HepG2 (cell line): ENCODE measurements around the gene TCAP.

Experiments
- BCL6 ChIP-seq: IDR thresholded peaks from 2 replicates; pipeline ENCODE4 v1.6.1; 2016; ENCODE audit warnings: missing genetic modification reagents, missing compliant biosample characterization
- CEBPB ChIP-seq: IDR thresholded peaks from 2 replicates; pipeline ENCODE4 v1.6.1; 2011; ENCODE audit warnings: low read depth, low read length, improper control_type of control experiment, borderline replicate concordance
- EZH2 ChIP-seq: conservative IDR thresholded peaks from 2 replicates; pipeline ENCODE4 v1.6.1; 2012; ENCODE audit warnings: mild to moderate bottlenecking, low read depth, low read length, moderate library complexity
- KAT2B ChIP-seq: fragments of 150-350 bp; IDR thresholded peaks from 2 replicates; pipeline ENCODE4 v1.6.1; 2014; ENCODE audit warnings: low read depth, low read length, borderline replicate concordance
- KLF11 ChIP-seq: IDR thresholded peaks from 2 replicates; pipeline ENCODE4 v1.6.1; 2016; ENCODE audit warnings: missing compliant biosample characterization
- MYNN ChIP-seq: sonication (generic); formaldehyde crosslinking; IDR thresholded peaks from 2 replicates; pipeline ENCODE4 v1.4.0; 2020; ENCODE audit warnings: mild to moderate bottlenecking, low read depth, missing genetic modification reagents
- ZBTB7A ChIP-seq: sonication (generic); formaldehyde crosslinking; IDR thresholded peaks from 2 replicates; pipeline ENCODE4 v1.8.0; 2022; ENCODE audit warnings: mild to moderate bottlenecking, missing genetic modification reagents
- ZBTB8A ChIP-seq: sonication (generic); formaldehyde crosslinking; IDR thresholded peaks from 2 replicates; pipeline ENCODE4 v1.4.0; 2020; ENCODE audit warnings: mild to moderate bottlenecking, low read depth, missing genetic modification reagents, borderline replicate concordance
- ZFP36 ChIP-seq: fragments of 150-350 bp; IDR thresholded peaks from 2 replicates; pipeline ENCODE4 v1.6.1; 2018; ENCODE audit warnings: borderline replicate concordance, low read length, low read depth; ENCODE audit not compliant: partially characterized antibody
- ZFX ChIP-seq: sonication (generic); formaldehyde crosslinking; IDR thresholded peaks from 2 replicates; pipeline ENCODE4 v1.4.0; 2020; ENCODE audit warnings: mild to moderate bottlenecking, low read depth, missing genetic modification reagents, moderate library complexity
- ZKSCAN8 ChIP-seq: IDR thresholded peaks from 2 replicates; pipeline ENCODE4 v1.6.1; 2016; ENCODE audit warnings: borderline replicate concordance, missing genetic modification reagents, missing compliant biosample characterization
- TF ChIP-seq, protein P1 (sequence below): sonication (generic); formaldehyde crosslinking; IDR thresholded peaks from 2 replicates; pipeline ENCODE4 v1.4.0; 2020; ENCODE audit warnings: mild to moderate bottlenecking, missing genetic modification reagents

DNA sequence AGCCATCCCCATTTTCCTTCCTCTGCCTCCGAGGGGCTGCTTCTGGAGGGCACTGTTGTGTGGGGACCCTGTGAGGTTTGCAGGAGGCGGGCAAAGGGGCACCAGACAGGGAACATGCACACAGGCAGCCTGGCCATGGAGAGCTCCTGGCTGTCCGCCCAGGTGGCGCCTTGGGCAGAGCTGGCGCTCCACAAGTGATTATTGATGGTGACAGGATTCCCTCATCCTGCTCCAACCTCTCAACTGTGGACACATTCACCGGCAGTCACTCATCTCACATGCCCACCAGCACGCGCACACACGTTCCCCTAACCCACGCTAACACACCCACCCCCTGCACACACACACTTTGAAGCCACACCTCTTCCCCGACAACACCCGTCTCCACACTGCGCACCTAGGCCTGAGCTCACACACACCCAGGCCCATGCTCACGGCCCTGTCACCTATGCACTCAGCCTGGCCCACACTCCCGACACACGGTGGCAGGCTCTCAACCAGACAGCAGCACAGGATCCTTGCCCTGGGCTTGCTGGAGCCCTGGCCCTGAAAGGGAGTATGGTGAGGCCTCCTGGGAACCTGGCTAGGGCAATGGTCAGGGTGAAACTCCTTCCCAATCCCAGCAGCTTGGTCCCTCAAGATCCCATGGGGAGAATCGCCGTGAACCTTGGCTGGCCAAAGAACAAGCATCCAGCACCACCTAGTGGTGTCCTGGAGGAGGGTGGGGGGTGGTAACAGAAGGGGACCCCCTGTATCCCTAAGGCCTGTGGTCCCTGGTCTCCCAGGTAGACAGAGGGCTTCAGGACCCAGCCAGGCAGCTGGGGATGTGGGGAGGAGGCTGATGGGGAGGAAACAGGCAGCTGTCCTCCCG is 6.7 kb downstream of the TCAP start:
- TF ChIP-seq MYNN: no peak
- peak; percentile 97; the same call in 1 of the 2 replicates for TF ChIP-seq ZBTB7A (CRISPR knock-in tag)
- TF ChIP-seq, protein P1, sequence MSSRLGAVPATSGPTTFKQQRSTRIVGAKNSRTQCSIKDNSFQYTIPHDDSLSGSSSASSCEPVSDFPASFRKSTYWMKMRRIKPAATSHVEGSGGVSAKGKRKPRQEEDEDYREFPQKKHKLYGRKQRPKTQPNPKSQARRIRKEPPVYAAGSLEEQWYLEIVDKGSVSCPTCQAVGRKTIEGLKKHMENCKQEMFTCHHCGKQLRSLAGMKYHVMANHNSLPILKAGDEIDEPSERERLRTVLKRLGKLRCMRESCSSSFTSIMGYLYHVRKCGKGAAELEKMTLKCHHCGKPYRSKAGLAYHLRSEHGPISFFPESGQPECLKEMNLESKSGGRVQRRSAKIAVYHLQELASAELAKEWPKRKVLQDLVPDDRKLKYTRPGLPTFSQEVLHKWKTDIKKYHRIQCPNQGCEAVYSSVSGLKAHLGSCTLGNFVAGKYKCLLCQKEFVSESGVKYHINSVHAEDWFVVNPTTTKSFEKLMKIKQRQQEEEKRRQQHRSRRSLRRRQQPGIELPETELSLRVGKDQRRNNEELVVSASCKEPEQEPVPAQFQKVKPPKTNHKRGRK (CRISPR knock-in tag): 0 out of 2 replicates have a peak, but pooled peaks have one; percentile 41
- no peak for TF ChIP-seq KAT2B
- TF ChIP-seq CEBPB: no peak
- peak; percentile 96 for TF ChIP-seq ZFX (CRISPR knock-in tag)
- no peak for TF ChIP-seq ZKSCAN8 (CRISPR knock-in tag)
- no peak; the same call in 1 of the 2 replicates for TF ChIP-seq KLF11 (CRISPR knock-in tag)
- no peak for TF ChIP-seq EZH2
- no peak for TF ChIP-seq BCL6
- TF ChIP-seq ZBTB8A (CRISPR knock-in tag): no peak
- TF ChIP-seq ZFP36: no peak
